AG09319 (cell line): Measurements from ENCODE around the gene CANT1.
"Not testable (repeated sequence)": the region's sequence is repeated elsewhere in the genome, so short reads cannot be mapped to it uniquely, and the experiment has no call there.

Experiments used
- DNase-seq: peaks from one replicate; pipeline ENCODE4 v3.0.0-alpha.2; 2010; ENCODE audit warnings: low read depth; ENCODE audit errors: extremely low read depth
- TF ChIP-seq, protein P1 (sequence below): IDR thresholded peaks from 2 replicates; pipeline ENCODE4 v1.5.1; 2011; ENCODE audit warnings: low read depth, mild to moderate bottlenecking, inconsistent platforms, low read length, moderate library complexity

The CANT1 gene

GRCh38 chr17:78950870-78951269 is 58.7 kb downstream of the CANT1 start:
- no peak for DNase-seq
- TF ChIP-seq, protein P1, sequence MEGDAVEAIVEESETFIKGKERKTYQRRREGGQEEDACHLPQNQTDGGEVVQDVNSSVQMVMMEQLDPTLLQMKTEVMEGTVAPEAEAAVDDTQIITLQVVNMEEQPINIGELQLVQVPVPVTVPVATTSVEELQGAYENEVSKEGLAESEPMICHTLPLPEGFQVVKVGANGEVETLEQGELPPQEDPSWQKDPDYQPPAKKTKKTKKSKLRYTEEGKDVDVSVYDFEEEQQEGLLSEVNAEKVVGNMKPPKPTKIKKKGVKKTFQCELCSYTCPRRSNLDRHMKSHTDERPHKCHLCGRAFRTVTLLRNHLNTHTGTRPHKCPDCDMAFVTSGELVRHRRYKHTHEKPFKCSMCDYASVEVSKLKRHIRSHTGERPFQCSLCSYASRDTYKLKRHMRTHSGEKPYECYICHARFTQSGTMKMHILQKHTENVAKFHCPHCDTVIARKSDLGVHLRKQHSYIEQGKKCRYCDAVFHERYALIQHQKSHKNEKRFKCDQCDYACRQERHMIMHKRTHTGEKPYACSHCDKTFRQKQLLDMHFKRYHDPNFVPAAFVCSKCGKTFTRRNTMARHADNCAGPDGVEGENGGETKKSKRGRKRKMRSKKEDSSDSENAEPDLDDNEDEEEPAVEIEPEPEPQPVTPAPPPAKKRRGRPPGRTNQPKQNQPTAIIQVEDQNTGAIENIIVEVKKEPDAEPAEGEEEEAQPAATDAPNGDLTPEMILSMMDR = no peak

GRCh38 chr17:78947235-78948149 is 62.1 kb downstream of the CANT1 start:
- DNase-seq = no peak
- TF ChIP-seq, protein P1 = no peak

- no peak for DNase-seq
- TF ChIP-seq, protein P1 = no peak
Measured at GRCh38 chr17:78946631-78947030, 62.9 kb downstream of the CANT1 start.

- no peak for DNase-seq
- TF ChIP-seq, protein P1 = no peak
Measured at GRCh38 chr17:78946131-78946530, 63.4 kb downstream of the CANT1 start.

GRCh38 chr17:78945455-78945854 is 64.1 kb downstream of the CANT1 start:
- DNase-seq = not testable (repeated sequence)

DNA sequence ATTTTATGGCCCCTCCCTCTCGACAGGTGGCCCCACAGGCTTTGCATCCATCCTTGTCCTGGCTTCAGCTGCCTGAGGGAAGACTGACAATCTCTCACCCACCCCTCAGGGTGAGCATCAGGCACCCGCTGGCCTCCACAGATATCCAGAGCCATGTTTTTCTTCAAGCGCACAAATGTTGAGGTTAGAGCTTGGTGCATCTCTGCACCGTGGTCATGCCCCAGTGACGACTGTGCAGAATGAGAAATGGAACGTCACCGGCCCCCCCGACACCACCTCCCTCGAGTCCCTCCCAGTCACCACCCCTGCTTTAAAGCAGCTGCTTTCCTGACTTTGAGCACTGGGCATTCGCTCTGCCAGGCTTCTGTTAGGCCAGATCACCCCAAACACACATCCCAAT is 64.6 kb downstream of the CANT1 start:
- DNase-seq = no peak
- TF ChIP-seq, protein P1 = no peak

DNA sequence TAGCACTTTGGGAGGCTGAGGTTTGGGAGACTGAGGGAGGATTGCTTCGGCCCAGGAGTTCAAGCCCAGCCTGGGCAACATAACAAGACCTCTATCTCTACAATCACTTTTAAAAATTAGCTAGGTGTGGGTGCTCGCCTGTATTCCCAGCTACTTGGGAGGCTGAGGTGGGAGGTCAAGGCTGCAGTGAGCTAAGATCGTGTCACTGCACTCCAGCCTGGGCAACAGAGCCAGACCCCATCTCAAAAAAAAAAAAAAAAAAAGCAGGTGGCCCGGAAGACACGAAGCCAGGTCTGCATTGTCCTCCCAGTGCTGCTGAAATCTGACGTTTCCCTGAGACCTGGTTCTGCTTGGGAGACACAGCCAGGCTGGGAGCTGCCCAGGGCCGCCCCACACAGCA is 65.5 kb downstream of the CANT1 start:
- TF ChIP-seq, protein P1 = no peak
- DNase-seq = no peak
